GM12891 (cell line): ENCODE measurements around the gene NFE2.
A peak's percentile ranks its signal among the peaks of the same experiment; 100 is the strongest.

ENCODE experiments used
- PAX5 ChIP-seq: IDR thresholded peaks from 2 replicates; pipeline ENCODE4 v1.6.1; 2011; ENCODE audit warnings: low read length, moderate library complexity, mild to moderate bottlenecking; ENCODE audit not compliant: insufficient read depth, severe bottlenecking
- POLR2A ChIP-seq: IDR thresholded peaks from 2 replicates; pipeline ENCODE4 v1.6.1; 2011; ENCODE audit warnings: low read depth, low read length, control low read depth
- POLR2AphosphoS5 ChIP-seq: IDR thresholded peaks from 2 replicates; pipeline ENCODE4 v1.6.1; 2011; ENCODE audit warnings: low read depth, low read length, control low read depth
- POU2F2 ChIP-seq: IDR thresholded peaks from 2 replicates; pipeline ENCODE4 v1.6.1; 2011; ENCODE audit warnings: low read depth, mild to moderate bottlenecking, control low read depth, low read length, moderate library complexity
- SPI1 ChIP-seq: IDR thresholded peaks from 2 replicates; pipeline ENCODE4 v1.6.1; 2011; ENCODE audit warnings: low read depth, low read length, control low read depth
- TAF1 ChIP-seq: IDR thresholded peaks from 2 replicates; pipeline ENCODE4 v1.6.1; 2011; ENCODE audit warnings: low read depth, low read length, control low read depth

DNA sequence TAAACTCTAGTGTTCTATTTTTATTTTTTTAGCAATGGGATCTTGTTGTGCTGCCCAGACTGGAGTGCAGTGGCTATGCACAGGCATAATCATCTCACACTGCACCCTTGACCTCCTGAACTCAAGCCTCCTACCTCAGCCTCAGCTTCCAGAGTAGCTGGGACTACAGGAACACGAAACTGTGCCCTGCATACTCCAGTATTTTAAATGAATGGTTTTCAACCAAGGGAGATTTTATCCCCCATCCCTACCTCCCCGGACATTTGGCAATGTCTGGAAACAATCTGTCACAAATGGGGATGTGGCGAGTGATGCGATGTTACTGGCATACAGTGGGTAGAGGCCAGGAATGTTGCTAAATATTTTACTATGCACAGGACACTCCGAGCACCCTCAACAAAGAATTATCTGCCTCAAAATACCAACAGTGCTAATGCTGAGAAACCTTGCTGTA, 23.0 kb downstream of the NFE2 start:
- TF ChIP-seq POLR2AphosphoS5 (no peak), POLR2A (0 out of 2 replicates have a peak, but pooled peaks have one; percentile 8), TAF1 (no peak), PAX5 (no peak), SPI1 (no peak), POU2F2 (no peak)
